GM15510 (cell line): ENCODE measurements around the gene SUGP2.
A peak's percentile ranks its signal among the peaks of the same experiment; 100 is the strongest.

ENCODE experiments used
- POLR2A ChIP-seq: IDR thresholded peaks from 3 replicates; pipeline ENCODE4 v1.6.1; 2011; ENCODE audit warnings: borderline replicate concordance; ENCODE audit not compliant: insufficient read length; ENCODE audit errors: extremely low read depth

Gene SUGP2

DNA sequence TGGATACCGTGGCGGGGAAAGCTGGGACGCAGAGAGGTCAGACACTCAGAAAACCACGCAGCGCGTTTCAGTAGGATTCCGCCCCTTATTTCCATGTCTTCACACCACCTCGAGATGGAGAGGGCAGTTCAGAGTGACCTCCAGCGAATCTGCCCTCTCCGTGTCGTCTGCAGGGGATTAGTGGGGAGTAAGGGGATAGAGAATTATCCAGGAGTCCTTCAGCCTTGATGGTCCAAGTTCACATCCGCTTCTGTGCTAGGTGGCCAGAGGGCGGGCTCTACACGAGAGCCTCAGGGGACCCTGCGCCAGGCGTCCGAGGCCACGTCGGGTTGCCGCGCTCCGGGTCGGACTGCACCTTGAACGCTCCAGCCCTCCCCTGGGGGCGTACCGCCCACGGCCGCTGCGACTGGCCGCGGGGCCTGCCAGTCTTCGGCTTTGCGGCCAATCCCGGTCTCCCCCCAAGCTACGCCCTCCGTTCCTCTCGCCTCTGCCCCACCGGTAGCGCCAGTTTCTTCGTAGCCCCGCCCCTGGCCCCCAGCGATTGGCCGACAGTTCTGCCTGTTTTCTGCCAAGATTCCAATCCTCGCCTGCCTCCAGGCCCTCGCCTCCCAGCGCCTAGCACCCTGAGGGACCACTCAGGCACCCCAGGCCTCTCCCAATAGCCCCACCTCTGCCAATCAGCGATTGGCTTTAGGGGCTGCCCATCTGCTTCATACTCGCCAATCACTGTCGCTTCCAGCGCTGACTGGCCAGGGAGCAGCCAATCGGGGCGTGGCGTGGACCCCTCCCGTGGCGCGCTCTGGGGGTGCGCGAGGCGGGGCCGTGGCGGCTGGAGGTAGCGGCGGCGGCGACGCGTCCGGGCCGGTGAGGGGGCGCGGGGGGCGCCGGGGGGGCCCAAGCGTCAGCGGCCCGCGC lies 30.1 kb upstream of the SUGP2 start, which contains the start of gene SLC25A42:
SLC25A42 (plus strand) TSS at position 812 of the 915 bp plus-strand sequence. CDS start 32,131 bp downstream, outside the sequence.
- peak; percentile 62 for TF ChIP-seq POLR2A

DNA sequence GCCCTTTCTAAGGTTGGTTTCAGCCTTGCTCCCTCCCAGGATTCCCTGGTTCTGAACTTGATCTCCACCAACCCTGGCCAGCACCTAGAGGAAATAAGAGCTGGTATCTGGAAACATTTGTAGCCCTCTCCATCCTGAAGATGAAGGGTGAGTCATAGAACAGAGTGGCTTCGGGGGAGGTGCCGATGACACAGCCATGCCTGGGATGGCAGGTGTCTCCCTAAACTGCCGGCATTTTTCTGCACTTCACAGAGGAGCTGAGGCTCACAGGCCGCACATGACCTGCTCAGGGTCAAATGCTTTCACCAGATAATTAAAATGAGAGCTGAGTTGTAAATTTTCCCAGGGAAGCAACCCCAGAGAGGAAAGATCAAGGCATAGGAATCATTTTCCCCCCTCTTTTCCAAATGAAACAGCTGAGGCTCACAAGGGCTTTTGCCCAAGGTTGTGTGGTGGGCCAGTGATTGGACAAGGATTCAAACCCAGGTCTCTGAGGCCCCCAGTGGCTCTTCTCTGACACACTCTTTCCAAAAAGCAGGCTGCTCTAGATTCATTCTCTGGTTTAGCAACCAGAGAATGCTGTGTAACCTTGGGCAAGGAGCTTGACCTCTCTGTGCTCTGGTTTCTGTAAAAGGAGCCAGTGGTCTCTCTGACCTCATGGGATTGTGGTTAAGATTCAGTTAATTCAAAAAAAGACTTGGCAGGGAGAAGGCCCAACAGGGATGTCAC lies 29.3 kb upstream of the SUGP2 start:
- TF ChIP-seq POLR2A = no peak

DNA sequence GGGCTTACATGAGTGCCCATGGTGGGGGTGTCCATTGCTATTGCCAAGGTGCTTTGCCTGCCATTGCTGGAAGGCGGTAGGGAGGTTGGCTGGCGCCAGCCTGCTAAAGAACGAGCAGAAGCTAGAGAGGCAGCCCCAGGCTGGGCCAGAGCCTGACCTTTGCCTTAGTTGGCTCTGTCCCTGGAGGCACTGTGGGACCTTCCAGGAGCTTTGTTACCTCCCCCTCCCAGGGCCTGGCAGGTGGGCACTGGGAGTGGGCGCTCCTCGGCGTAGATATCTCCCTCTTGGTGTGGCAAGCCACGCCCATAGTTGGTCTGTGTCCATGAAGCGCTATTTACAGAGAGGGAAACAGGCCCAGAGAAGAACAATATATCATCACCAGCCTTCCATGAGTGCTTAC lies 28.2 kb upstream of the SUGP2 start:
- TF ChIP-seq POLR2A = no peak

DNA sequence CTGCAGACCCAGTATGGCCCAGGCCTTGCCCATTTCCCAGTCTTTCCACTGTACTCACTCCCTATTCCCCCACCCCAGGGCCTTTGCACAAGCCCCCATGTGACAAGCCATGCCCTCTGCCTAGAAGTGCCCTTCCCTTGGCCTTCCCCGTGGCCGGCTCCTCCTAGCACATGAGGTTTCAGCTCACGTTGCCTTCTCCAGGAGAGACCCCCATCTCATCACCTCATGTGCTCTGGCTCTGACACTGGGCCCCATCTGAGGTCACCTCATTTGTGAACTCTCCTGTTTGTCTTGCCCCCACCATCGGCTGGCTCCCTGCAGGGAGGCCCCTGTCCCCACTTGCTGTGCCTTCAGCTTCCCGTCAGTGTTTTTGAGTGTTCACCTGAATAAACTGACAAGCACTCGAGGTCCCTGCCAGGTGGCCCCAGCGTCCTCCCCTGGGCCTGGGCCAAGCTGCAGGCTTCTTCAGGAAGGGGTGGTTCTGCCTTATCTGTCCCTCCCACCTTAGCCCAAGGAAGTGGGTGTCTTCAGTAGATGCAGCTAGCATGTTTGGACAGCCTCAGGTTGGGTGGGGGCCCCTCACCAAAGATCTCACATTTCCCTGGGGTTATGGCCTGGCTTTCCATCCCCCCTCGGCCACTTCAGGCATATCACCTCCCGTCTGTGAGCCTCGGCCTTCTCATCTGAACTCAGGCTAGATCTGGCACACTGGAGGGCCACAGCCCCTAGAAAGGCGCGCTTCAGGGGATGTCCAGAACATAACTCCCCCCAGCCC lies 26.7 kb upstream of the SUGP2 start:
- no peak for TF ChIP-seq POLR2A

DNA sequence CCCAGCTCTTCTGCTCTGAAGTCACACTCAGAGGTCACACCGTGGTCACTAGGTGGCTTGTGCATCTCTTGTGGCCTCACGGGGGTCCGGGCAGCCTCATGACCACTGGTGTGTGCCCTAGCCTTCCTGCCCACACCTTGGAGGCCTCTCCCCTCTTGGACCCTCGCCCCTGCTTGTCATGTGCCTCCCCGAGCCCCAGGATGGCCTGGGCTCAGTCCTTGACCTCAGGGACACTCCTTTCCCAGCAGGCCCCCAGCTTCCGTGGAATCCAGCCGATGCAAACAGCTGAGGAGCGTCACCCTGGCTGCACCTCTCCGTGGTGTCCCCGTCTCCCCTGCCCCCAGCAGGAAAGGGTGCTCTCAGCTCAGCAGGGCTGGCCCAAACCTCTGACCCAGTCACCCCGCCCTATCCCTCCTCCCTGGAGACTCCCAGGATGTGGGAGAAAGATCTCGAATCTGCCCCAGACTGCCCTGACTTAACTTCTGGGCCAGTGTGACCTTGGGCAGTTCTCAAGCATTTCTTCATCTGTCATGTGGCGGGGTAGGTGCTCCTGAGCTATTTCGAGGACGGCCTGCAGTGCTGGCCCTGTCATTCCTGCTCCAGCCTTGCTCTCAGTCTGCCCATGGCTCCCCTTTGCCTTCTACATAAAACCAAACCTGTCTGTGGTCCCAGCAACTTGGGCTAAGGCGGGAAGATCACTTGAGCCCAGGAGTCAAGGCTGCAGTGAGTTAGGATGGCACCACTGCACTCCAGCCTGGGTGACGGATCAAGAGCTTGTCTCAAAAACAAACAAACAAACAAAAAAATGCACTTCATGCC lies 25.9 kb upstream of the SUGP2 start:
- no peak for TF ChIP-seq POLR2A

DNA sequence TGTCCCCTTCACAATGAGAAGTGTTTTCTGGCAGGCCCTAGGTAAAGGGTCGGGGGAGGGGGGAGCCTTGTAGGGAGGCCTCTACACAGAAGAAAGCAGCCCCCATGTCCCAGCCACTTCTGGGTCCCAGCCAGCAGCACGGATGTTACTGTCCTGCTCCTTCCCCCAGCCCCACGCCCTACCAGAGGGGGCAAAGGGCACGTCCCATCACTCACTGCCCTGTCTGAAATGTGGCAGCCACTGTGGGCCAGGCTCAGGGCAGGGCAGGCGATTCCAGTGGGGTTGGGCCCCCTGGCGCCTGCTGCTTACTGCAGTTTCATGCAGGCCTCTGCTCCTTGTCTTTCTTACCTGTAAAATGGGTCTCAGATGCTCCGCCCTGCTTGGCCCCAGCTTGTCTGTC lies 24.4 kb upstream of the SUGP2 start:
- TF ChIP-seq POLR2A = no peak

DNA sequence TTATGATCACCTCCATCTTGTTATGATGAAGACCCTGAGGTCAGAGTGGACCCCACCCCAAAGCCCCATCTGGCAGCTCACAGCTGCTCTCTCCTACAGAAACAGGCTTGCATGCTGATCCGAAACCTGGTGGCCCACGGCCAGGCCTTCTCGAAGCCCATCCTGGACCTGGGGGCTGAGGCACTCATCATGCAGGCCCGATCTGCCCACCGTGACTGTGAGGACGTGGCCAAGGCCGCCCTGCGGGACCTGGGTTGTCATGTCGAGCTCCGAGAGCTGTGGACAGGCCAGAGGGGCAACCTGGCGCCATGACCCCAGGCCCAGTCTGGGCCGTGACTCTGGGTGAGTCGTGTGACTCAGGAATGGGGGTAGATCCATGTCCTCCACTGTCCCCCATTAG lies 24.0 kb upstream of the SUGP2 start:
- TF ChIP-seq POLR2A = no peak

DNA sequence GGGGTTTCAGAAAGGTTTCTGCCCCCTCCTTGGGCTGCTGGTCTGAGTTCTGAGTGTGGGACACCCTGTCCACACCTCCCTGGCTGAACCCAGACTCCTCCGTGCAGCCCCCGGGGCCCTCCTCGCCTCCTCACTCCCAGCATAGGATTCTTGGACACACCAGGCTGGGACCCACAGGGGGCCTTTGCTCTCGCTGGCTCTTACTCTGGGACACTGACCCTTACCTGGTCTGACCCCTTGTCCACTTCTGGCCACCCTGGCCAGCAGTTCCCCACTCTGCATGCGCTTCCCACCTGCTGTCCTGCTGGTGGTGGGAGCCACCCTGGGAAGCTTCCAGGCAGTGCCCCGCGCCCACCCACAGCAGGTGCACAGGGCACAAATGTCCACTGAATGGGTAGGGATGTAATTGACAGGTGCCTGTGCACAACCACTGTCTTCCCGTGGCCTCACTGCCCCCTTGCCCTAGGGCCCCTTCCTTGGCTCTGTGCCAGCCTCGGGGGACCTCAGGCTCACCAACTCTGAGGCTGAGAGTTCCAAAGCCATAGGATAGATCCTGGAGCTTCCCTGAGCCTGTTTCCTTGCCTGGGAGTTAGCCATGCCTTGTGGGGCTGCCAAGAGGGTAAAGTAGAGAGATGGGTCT lies 23.4 kb upstream of the SUGP2 start:
- no peak for TF ChIP-seq POLR2A

DNA sequence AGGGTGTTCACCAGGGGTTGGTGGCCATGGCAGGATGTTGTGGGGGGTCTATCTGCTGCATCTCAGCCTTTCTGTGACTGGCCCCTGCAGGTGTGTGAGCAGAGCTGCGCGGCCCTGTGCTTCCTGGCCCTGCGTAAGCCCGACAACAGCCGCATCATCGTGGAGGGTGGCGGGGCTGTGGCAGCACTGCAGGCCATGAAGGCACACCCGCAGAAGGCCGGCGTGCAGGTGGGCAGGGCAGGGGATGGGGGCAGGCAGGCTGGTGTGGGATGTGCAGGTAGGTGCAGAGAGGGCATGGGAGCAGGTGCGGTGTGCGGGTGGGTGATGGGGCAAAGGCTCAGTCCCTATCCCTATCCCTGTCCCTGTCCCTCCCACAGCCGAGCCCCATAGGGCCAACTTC lies 22.4 kb upstream of the SUGP2 start:
- TF ChIP-seq POLR2A = no peak

DNA sequence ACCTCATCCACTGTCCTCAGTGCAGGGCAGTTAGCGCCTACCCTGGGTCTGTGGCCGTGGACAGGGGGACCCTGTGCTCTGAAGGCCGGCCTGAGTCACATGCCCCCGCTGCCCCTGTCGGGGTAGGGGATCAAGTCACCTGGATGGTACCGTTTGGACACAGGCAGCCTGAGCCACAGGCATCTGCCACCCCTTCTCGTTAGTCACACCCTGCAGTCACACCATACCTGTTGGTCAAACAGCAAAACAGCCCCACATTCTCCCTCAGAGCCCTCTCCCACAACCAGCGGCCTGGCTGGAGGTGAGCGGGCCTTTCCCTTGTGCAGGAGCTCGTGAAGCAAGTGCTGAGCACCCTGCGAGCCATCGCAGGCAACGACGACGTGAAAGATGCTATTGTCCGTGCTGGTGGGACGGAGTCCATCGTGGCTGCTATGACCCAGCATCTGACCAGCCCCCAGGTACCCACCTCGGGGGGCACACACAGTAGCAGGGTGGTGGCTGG lies 21.7 kb upstream of the SUGP2 start:
- TF ChIP-seq POLR2A = no peak

DNA sequence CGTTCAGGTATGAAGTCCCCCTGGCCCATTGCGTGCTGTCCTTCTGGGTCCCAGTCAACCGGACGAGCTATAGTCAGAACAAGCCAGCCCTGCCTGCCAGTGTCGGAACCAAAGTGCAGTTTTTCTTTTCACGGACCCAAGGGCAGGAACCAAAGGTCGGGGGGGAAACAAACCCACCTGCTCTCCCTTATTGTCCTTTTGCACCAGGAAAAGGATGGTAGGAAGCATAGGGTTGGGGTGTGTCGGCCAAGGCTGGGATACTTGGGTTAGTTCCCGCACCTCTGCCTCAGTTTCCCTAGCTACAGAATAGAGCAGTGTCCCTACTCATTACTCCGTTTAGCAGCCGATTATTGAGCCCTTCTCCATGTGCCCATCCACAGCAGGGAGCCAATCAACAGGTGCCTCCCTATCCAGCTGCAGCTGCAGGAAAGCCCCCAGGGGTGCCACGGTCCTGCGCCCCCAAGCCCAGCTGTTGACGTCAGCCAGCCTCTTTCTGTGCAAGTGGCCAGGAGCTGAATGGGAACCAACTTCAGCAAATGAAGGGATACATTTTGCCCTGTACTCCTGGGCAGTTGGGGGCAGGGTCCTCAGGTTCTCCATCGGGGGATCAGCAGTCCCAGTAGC lies 21.1 kb upstream of the SUGP2 start:
- TF ChIP-seq POLR2A = no peak

DNA sequence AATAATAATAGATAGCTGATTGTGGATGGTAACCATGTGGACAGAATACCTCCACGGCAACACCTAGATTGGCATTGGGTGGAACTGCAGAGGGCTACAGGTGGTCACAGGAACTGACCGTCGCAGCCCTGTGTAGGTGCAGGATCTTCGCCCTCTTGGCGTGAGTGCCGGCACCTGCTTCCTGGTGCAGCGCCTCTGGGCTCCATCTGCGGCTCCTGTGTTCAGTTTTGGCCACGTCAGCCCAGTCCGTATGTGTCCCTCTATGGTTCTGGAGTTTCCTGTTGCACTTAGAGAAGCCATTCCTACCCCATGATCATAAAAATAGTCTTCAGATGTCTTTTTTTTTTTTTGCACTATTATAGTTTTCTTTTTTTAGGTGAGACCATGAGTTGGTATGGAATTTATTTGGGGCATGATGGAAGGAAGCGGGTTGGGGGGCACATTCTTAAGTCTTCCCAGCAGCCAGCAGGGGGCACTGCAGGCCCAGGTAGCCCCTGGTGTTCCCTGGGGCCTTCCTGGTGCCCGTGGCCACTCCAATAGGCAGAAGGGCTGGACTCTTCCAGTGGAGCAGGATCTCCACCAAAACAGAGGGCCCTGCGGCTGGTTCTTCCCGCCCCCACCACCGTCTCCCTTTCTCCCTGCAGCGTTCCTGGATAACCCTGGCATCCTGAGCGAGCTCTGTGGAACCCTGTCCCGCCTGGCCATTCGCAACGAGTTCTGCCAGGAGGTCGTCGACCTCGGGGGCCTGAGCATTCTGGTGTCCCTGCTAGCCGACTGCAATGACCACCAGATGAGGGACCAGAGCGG lies 20.4 kb upstream of the SUGP2 start:
- TF ChIP-seq POLR2A = no peak

DNA sequence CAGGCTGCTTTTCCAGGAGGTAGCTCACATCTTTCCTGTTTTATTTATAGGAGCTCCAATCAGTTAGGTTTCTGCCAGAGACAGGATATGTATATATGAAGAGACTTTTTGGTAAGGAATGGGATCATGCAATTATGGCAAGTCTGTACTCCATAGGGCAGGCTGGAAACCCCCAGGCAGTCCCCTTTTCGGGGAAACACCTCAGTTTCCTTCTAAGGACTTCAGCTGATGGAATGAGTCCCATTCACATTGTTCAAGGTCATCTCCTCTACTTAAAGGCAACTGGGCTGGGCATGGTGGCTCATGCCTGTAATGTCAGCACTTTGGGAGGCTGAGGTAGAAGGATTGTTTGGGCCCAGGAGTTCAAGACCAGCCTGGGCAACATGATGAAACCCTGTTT lies 19.6 kb upstream of the SUGP2 start:
- TF ChIP-seq POLR2A = no peak
